ENCODE measurements around the gene AGBL1. TPM values are rescaled to one million over a fixed set of nuclear protein-coding genes. Genes with fewer than 3 reads are reported as not detected.

Gene AGBL1
- total RNA-seq, 1 experiment from 2014 or later = not detected

DNA sequence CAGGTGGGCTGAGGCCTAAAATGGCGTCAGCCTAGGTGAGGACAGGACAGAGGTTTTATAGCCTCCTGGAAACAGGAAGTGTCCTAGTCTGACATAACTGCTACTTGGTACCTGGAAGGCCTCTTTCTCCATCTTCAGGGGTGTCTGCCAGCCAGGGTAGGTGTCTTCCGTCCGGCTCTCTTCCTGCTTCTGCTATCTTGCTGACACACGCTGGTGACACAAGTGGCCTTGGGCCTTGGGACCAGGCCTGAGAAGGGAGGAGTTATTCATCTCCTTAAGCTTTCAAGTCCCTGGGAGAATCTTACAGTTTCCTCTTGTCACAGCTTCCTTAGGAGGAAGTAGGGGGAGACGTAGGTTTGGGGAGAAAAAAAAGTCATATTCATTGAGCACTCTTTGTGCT is 551.3 kb downstream of the AGBL1 start:
- Mint-ChIP-seq H3K27ac (ENCODE audit: unreplicated experiment) (no peak overlapping the region), H3K27me3 (ENCODE audit: insufficient read depth, unreplicated experiment) (no peaks in the 10 kb centered on the region), H3K36me3 (ENCODE audit: insufficient read depth, unreplicated experiment) (no peaks in the 10 kb centered on the region), H3K9me3 (ENCODE audit: unreplicated experiment) (no peaks in the 10 kb centered on the region), H3K4me1 (ENCODE audit: low read depth, unreplicated experiment) (no peaks in the 10 kb centered on the region), H3K4me3 (ENCODE audit: unreplicated experiment) (no peak overlapping the region)
- Histone ChIP-seq H3K4me3 (ENCODE audit: low read depth, low read length) (no peak overlapping the region), H3K27me3 (replicated peaks; ENCODE audit: control insufficient read depth, insufficient read depth, low read length) (no peaks in the 10 kb centered on the region), H3K36me3 (ENCODE audit: control insufficient read depth, insufficient read depth, low read length) (no peaks in the 10 kb centered on the region), H3K4me1 (no peaks in the 10 kb centered on the region), H3K9me3 (no peaks in the 10 kb centered on the region)
- TF ChIP-seq CTCF (IDR thresholded peaks at IDR 0.05; ENCODE audit: insufficient read depth in 1 of 2, low read depth in 1 of 2, low read length in 1 of 2, severe bottlenecking in 1 of 2, unreplicated experiment in 1 of 2) = no peak
- no TSS peak for BruUV-seq (replicated peaks)
- intact Hi-C loops (cut with micrococcal nuclease; ENCODE audit: unreplicated experiment) = no loop called here
- POLR2A ChIA-PET = no interaction called here
- CTCF ChIA-PET = no interaction called here
- DNase-seq = no peak

DNA sequence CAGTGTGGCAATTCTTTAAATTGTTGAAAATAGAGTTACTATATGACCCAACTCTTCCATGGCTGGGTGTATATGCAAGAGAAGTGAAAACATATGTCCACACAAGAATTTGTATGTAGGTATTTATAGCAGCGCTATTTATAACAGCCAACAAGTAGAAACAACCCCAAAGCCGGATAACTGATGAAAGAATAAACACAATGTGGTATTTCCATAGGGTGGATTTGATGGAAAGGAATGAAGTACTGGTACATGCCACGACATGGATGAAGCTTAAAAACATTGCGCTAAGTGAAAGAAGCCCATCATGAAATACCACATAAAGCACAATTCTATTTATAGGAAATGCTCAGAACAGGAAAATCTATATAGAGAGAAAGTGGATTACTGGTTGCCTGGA is 554.5 kb downstream of the AGBL1 start:
- CTCF ChIA-PET = no interaction called here
- H3K36me3 Mint-ChIP-seq (ENCODE audit: insufficient read depth, unreplicated experiment) = no peaks in the 10 kb centered on the region
- no peaks in the 10 kb centered on the region for H3K9me3 Mint-ChIP-seq (ENCODE audit: unreplicated experiment)
- TF ChIP-seq CTCF (IDR thresholded peaks at IDR 0.05; ENCODE audit: insufficient read depth in 1 of 2, low read depth in 1 of 2, low read length in 1 of 2, severe bottlenecking in 1 of 2, unreplicated experiment in 1 of 2) = no peak
- H3K4me3 ChIP-seq (ENCODE audit: low read depth, low read length) = no peak overlapping the region
- intact Hi-C loops (cut with micrococcal nuclease; ENCODE audit: unreplicated experiment) = no loop called here
- H3K4me3 Mint-ChIP-seq (ENCODE audit: unreplicated experiment) = no peak overlapping the region
- no peak overlapping the region for H3K27ac Mint-ChIP-seq (ENCODE audit: unreplicated experiment)
- no peaks in the 10 kb centered on the region for H3K27me3 ChIP-seq (replicated peaks; ENCODE audit: control insufficient read depth, insufficient read depth, low read length)
- no TSS peak for BruUV-seq (replicated peaks)
- POLR2A ChIA-PET = no interaction called here
- H3K36me3 ChIP-seq (ENCODE audit: control insufficient read depth, insufficient read depth, low read length) = no peaks in the 10 kb centered on the region
- H3K27me3 Mint-ChIP-seq (ENCODE audit: insufficient read depth, unreplicated experiment) = peaks cover 5% of the 10 kb centered on the region
- H3K4me1 ChIP-seq = no peaks in the 10 kb centered on the region
- H3K4me1 Mint-ChIP-seq (ENCODE audit: low read depth, unreplicated experiment) = no peaks in the 10 kb centered on the region
- no peaks in the 10 kb centered on the region for H3K9me3 ChIP-seq
- no peak for DNase-seq

DNA sequence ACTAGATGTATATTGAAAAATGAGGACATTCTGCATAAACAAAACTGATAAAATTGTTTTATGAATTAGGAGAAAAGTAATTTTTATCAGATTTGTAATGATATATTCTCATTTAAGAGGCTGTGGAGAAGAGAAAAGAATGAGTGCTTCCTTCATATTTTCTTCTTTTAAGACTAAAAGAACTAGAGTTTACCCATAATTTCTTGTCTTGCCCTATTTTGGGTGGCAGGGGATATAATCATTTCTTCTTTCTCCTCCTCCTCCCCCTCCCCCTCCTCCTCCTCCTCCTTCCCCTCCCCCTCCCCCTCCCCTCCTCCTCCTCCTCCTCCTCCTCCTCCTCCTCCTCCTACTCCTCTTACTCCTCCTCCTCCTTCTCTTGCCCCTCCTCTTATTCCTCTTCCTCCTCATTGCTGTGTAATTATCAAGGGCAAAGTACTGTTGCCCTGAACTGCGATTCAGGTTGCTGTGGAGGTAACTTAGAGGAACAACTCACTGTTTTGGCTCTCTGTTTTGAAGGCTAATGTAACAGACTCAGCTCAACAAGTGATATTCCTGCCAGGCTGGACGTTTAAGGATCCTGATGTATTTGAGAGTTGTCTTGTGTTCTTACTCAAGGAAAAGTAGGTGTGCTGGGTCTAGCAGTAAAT is 555.4 kb downstream of the AGBL1 start:
- no peaks in the 10 kb centered on the region for H3K36me3 ChIP-seq (ENCODE audit: control insufficient read depth, insufficient read depth, low read length)
- Mint-ChIP-seq H3K27ac (ENCODE audit: unreplicated experiment) (no peak overlapping the region), H3K9me3 (ENCODE audit: unreplicated experiment) (no peaks in the 10 kb centered on the region), H3K4me3 (ENCODE audit: unreplicated experiment) (no peak overlapping the region), H3K4me1 (ENCODE audit: low read depth, unreplicated experiment) (no peaks in the 10 kb centered on the region), H3K27me3 (ENCODE audit: insufficient read depth, unreplicated experiment) (peaks cover 5% of the 10 kb centered on the region), H3K36me3 (ENCODE audit: insufficient read depth, unreplicated experiment) (no peaks in the 10 kb centered on the region)
- no peak for DNase-seq
- no peaks in the 10 kb centered on the region for H3K9me3 ChIP-seq
- no peaks in the 10 kb centered on the region for H3K27me3 ChIP-seq (replicated peaks; ENCODE audit: control insufficient read depth, insufficient read depth, low read length)
- no peak for TF ChIP-seq CTCF (IDR thresholded peaks at IDR 0.05; ENCODE audit: insufficient read depth in 1 of 2, low read depth in 1 of 2, low read length in 1 of 2, severe bottlenecking in 1 of 2, unreplicated experiment in 1 of 2)
- H3K4me1 ChIP-seq = no peaks in the 10 kb centered on the region
- intact Hi-C loops (cut with micrococcal nuclease; ENCODE audit: unreplicated experiment) = no loop called here
- POLR2A ChIA-PET = no interaction called here
- H3K4me3 ChIP-seq (ENCODE audit: low read depth, low read length) = no peak overlapping the region
- BruUV-seq (replicated peaks) = no TSS peak
- CTCF ChIA-PET = no interaction called here
